Measurements from ENCODE around the gene MX2. TPM values are rescaled to one million over a fixed set of nuclear protein-coding genes. Genes with fewer than 3 reads are reported as not detected.

The MX2 gene
- total and polyA plus RNA-seq, 2 donors (not counting 3 experiments of a cell fraction or from before 2014, with no cell fraction given) = 0.01 TPM; not detected in 1

DNA sequence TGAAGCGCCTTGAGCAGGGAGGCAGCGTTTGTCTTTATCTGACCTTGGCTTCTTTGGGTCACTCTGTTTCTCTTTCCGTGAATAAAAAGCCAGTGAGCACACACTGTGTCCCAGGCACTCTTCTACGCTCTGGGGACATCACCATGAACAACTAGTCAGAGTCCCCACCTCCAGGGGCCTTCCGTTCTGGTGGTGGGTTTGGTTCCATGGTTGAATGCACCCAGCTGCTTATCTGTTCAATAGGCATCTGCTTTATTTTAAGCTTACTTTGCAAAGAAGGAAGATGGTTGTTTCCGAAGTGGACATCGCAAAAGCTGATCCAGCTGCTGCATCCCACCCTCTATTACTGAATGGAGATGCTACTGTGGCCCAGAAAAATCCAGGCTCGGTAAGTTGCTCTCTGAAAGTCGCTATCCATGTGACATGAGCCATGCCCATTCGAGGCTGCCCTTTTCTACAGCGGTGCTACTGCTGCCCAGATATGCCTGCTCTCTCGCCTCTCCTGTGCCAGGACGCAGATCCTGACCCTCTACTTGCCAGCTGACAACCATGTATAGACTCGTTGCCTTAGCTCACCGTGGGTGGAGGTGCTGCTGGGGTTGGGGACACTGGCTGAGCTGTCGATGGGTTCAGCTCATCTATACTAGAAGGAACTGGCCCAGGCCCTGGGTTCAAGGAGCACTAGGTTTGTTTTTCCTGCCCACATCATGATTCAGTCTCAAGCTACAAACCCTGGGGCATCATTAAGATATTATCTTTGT is 70.1 kb downstream of the MX2 start:
- Histone ChIP-seq H3K4me3 (replicated peaks in 1 of 3; ENCODE audit: insufficient read depth in 1 of 3, low read depth in 1 of 3, low read length in 3 of 3) (no peak overlapping the region), H3K36me3 (ENCODE audit: control insufficient read depth in 2 of 2, extremely low read depth in 1 of 2, insufficient read depth in 2 of 2, low read length in 2 of 2) (no peaks in the 10 kb centered on the region), H3K79me2 (ENCODE audit: control insufficient read depth, insufficient read depth, low read length) (no peaks in the 10 kb centered on the region), H2AFZ (ENCODE audit: low read depth, low read length) (no peak overlapping the region), H3K9me3 (replicated peaks; ENCODE audit: control insufficient read depth, insufficient read depth, low read length) (no peaks in the 10 kb centered on the region), H3K9me1 (replicated peaks; ENCODE audit: control insufficient read depth, extremely low read depth, insufficient read depth, low read length) (no peaks in the 10 kb centered on the region), H3K9ac (replicated peaks; ENCODE audit: extremely low read depth, insufficient read depth, low read length) (no peak overlapping the region), H3K4me1 (ENCODE audit: control insufficient read depth, extremely low read depth, insufficient read depth, low read length) (peaks cover 1% of the 10 kb centered on the region), H3K27me3 (ENCODE audit: control insufficient read depth in 2 of 2, insufficient read depth in 2 of 2, low read length in 2 of 2) (peaks cover 6 to 9% of the 10 kb centered on the region in 2 experiments), H4K20me1 (replicated peaks; ENCODE audit: control insufficient read depth, extremely low read depth, insufficient read depth, low read length) (no peaks in the 10 kb centered on the region), H3K27ac (ENCODE audit: insufficient read depth, low read depth, low read length) (no peak overlapping the region), H3K4me2 (ENCODE audit: insufficient read depth, low read length) (no peak overlapping the region)
- FAIRE-seq (no peak), DNase-seq (ENCODE audit: low read depth, low spot score) (no peak)
- BruUV-seq (replicated peaks) = no TSS peak
- intact Hi-C loops (cut with micrococcal nuclease) = no loop called here
- POLR2A ChIA-PET = no interaction called here
- TF ChIP-seq GATA2 (IDR thresholded peaks at IDR 0.05; ENCODE audit: insufficient read depth, insufficient read length, low read depth, low read length) (no peak), EZH2 (IDR thresholded peaks at IDR 0.05; ENCODE audit: borderline replicate concordance, low read depth, low read length, severe bottlenecking) (no peak), FOS (IDR thresholded peaks at IDR 0.05; ENCODE audit: borderline replicate concordance, insufficient read depth, low read length) (no peak), MYC (IDR thresholded peaks at IDR 0.05; ENCODE audit: low read depth, low read length) (no peak), JUN (IDR thresholded peaks at IDR 0.05; ENCODE audit: borderline replicate concordance, insufficient read depth, insufficient read length, low read depth) (no peak), POLR2A (IDR thresholded peaks at IDR 0.05; ENCODE audit: low read depth, low read length) (no peak), POLR2AphosphoS5 (IDR thresholded peaks at IDR 0.05; ENCODE audit: insufficient read depth, low read depth, low read length) (no peak)
- TF ChIP-seq, protein P1, sequence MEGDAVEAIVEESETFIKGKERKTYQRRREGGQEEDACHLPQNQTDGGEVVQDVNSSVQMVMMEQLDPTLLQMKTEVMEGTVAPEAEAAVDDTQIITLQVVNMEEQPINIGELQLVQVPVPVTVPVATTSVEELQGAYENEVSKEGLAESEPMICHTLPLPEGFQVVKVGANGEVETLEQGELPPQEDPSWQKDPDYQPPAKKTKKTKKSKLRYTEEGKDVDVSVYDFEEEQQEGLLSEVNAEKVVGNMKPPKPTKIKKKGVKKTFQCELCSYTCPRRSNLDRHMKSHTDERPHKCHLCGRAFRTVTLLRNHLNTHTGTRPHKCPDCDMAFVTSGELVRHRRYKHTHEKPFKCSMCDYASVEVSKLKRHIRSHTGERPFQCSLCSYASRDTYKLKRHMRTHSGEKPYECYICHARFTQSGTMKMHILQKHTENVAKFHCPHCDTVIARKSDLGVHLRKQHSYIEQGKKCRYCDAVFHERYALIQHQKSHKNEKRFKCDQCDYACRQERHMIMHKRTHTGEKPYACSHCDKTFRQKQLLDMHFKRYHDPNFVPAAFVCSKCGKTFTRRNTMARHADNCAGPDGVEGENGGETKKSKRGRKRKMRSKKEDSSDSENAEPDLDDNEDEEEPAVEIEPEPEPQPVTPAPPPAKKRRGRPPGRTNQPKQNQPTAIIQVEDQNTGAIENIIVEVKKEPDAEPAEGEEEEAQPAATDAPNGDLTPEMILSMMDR (IDR thresholded peaks at IDR 0.05; ENCODE audit: extremely low read depth in 1 of 2, insufficient read depth in 1 of 2, low read depth in 1 of 2, low read length in 2 of 2) = no peak
- TF ChIP-seq, protein P2, sequence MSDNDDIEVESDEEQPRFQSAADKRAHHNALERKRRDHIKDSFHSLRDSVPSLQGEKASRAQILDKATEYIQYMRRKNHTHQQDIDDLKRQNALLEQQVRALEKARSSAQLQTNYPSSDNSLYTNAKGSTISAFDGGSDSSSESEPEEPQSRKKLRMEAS (IDR thresholded peaks at IDR 0.05; ENCODE audit: insufficient read depth, insufficient read length) = no peak
- CTCF ChIA-PET = no interaction called here
- dilution Hi-C loops (cut with MboI; ENCODE audit: extremely low pct_ligation_motif_present, low sequenced_read_pairs) = no loop called here

Data from endothelial cell of umbilical vein (primary cell).